ENCODE measurements around the gene BBOX1.
"Not testable (repeated sequence)": the region's sequence is repeated elsewhere in the genome, so short reads cannot be mapped to it uniquely, and the experiment has no call there.

The BBOX1 gene

DNA sequence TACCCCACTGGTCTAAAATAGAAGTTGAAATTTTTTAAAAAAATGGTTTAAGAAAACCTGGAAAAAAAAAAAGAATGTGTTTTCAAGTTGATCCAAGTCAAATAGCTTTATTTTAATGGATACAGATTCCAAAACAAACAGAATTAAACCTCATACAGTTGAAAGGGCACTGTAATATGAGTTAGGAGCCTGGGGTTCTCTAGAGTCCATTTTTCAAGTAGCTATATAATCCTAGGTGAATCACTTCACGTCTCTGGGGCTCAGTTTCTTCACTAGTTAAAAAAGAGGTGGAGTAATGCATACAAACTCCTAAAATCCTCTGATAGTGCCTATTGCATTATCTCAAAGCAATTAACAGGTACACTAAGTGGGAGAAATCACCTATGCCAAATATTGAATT is 132.9 kb downstream of the BBOX1 start:
- Histone ChIP-seq H3K9ac (ENCODE audit: insufficient read length, low read depth) (no peak overlapping the region), H3K4me3 (ENCODE audit: insufficient read length, low read depth) (no peak overlapping the region), H3K27me3 (ENCODE audit: insufficient read depth, insufficient read length) (no peaks in the 10 kb centered on the region), H3K9me3 (ENCODE audit: insufficient read depth, low read length) (no peaks in the 10 kb centered on the region), H3K4me1 (ENCODE audit: insufficient read depth, insufficient read length) (no peaks in the 10 kb centered on the region), H3K36me3 (ENCODE audit: insufficient read depth, insufficient read length, low read length) (no peaks in the 10 kb centered on the region)
- TF ChIP-seq SUZ12 (IDR thresholded peaks at IDR 0.05; ENCODE audit: extremely low read depth, insufficient read depth, insufficient read length) (no peak), YY1 (IDR thresholded peaks at IDR 0.05; ENCODE audit: insufficient read depth, insufficient read length) (no peak), ZNF274 (IDR thresholded peaks at IDR 0.05; ENCODE audit: low read depth, low read length) (no peak)
- DNase-seq (ENCODE audit: low read depth, low spot score) = no peak

DNA sequence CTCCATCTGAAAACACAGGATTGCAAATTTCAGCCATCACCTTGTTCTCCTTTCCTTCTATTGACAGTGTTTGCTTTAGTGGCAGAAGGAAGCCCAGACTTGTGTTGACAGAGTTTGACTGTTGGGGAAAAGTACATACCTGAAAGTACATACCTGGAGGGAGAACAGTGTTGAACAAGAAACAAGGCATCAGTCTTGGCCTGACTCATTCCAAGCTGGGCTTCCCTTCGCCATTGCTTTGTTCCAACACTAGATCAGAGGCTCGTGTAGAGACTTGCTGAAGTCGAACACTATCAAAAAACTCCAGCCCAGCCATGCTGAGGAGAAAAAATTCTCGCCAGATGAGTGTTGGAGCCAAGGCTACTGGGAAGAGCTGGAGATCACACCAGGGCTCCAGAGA is 133.4 kb downstream of the BBOX1 start:
- Histone ChIP-seq H3K36me3 (ENCODE audit: insufficient read depth, insufficient read length, low read length) (peaks cover 3% of the 10 kb centered on the region), H3K9me3 (ENCODE audit: insufficient read depth, low read length) (no peaks in the 10 kb centered on the region), H3K4me3 (ENCODE audit: insufficient read length, low read depth) (no peak overlapping the region), H3K27me3 (ENCODE audit: insufficient read depth, insufficient read length) (no peaks in the 10 kb centered on the region), H3K9ac (ENCODE audit: insufficient read length, low read depth) (no peak overlapping the region), H3K4me1 (ENCODE audit: insufficient read depth, insufficient read length) (no peaks in the 10 kb centered on the region)
- no peak for DNase-seq (ENCODE audit: low read depth, low spot score)
- TF ChIP-seq ZNF274 (IDR thresholded peaks at IDR 0.05; ENCODE audit: low read depth, low read length) (no peak), SUZ12 (IDR thresholded peaks at IDR 0.05; ENCODE audit: extremely low read depth, insufficient read depth, insufficient read length) (no peak), YY1 (IDR thresholded peaks at IDR 0.05; ENCODE audit: insufficient read depth, insufficient read length) (no peak)

DNA sequence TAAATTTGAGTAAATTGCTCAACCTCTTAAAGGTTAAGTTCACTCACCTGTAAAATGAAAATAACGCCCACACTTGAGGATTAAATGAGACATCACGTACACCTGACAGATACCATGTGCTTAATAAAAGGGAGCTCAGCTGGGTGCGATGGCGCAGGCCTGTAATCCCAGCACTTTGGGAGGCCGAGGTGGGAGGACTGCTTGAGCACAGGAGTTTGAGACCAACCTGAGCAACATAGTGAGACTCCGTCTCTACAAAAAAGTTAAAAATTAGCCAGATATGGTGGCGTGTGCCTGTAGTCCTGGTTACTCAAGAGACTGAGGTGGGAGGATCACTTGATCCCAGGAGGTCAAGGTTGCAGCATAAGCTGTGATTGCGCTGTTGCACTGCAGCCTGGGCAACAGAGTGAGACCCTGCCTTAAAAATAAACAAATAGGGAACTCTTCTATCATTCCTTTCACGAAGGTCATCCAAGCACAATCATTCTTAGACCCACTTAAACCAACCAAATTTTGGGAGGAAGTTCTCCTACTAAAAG is 134.1 kb downstream of the BBOX1 start:
- no peak for DNase-seq (ENCODE audit: low read depth, low spot score)
- no peak overlapping the region for H3K4me3 ChIP-seq (ENCODE audit: insufficient read length, low read depth)
- no peaks in the 10 kb centered on the region for H3K27me3 ChIP-seq (ENCODE audit: insufficient read depth, insufficient read length)
- H3K36me3 ChIP-seq (ENCODE audit: insufficient read depth, insufficient read length, low read length) = peaks cover 9% of the 10 kb centered on the region
- no peak for TF ChIP-seq SUZ12 (IDR thresholded peaks at IDR 0.05; ENCODE audit: extremely low read depth, insufficient read depth, insufficient read length)
- no peak for TF ChIP-seq ZNF274 (IDR thresholded peaks at IDR 0.05; ENCODE audit: low read depth, low read length)
- no peak for TF ChIP-seq YY1 (IDR thresholded peaks at IDR 0.05; ENCODE audit: insufficient read depth, insufficient read length)
- H3K9me3 ChIP-seq (ENCODE audit: insufficient read depth, low read length) = no peaks in the 10 kb centered on the region
- no peak overlapping the region for H3K9ac ChIP-seq (ENCODE audit: insufficient read length, low read depth)
- H3K4me1 ChIP-seq (ENCODE audit: insufficient read depth, insufficient read length) = no peaks in the 10 kb centered on the region

DNA sequence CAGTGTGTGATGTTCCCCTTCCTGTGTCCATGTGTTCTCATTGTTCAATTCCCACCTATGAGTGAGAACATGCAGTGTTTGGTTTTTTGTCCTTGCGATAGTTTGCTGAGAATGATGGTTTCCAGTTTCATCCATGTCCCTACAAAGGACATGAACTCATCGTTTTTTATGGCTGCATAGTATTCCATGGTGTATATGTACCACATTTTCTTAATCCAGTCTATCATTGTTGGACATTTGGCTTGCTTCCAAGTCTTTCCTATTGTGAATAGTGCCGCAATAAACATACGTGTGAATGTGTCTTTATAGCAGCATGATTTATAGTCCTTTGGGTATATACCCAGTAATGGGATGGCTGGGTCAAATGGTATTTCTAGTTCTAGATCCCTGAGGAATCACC is 134.9 kb downstream of the BBOX1 start:
- H3K27me3 ChIP-seq (ENCODE audit: insufficient read depth, insufficient read length); DNase-seq (ENCODE audit: low read depth, low spot score); H3K4me1 ChIP-seq (ENCODE audit: insufficient read depth, insufficient read length); H3K4me3 ChIP-seq (ENCODE audit: insufficient read length, low read depth); H3K36me3 ChIP-seq (ENCODE audit: insufficient read depth, insufficient read length, low read length); H3K9me3 ChIP-seq (ENCODE audit: insufficient read depth, low read length); H3K9ac ChIP-seq (ENCODE audit: insufficient read length, low read depth): not testable (repeated sequence)

Measured in NT2/D1 (cell line).